HFFc6 (cell line): ENCODE data around the gene OR4D6. TPM values are rescaled to one million over a fixed set of nuclear protein-coding genes. Genes with fewer than 3 reads are reported as not detected.

Experiments used
- DNase-seq: peaks from one replicate; pipeline ENCODE4 v3.0.0-alpha.2; 2018
- H3K27ac Mint-ChIP-seq: 2 replicates; pipeline ENCODE4 v1.8.0; 2020; ENCODE audit warnings: mild to moderate bottlenecking, mixed read lengths
- H3K27me3 Mint-ChIP-seq: 2 replicates; pipeline ENCODE4 v1.8.0; 2021; ENCODE audit warnings: mild to moderate bottlenecking, moderate library complexity, mixed read lengths; ENCODE audit not compliant: insufficient read depth
- H3K36me3 Mint-ChIP-seq: 2 replicates; pipeline ENCODE4 v1.8.0; 2021; ENCODE audit warnings: low read depth, mixed read lengths
- H3K4me1 Mint-ChIP-seq: 2 replicates; pipeline ENCODE4 v1.8.0; 2020; ENCODE audit warnings: low read depth, mixed read lengths
- H3K4me3 Mint-ChIP-seq: 2 replicates; pipeline ENCODE4 v1.8.0; 2020; ENCODE audit warnings: mild to moderate bottlenecking, moderate library complexity, mixed read lengths
- H3K9me3 Mint-ChIP-seq: 2 replicates; pipeline ENCODE4 v1.8.0; 2020; ENCODE audit warnings: mild to moderate bottlenecking, mixed read lengths
- long read RNA-seq: library from polyadenylated mRNA; unstranded; transcript quantifications from one replicate; pipeline ENCODE4 v2.0.0, GENCODE V29; 2019
- total RNA-seq, 6 experiments: library from RNA; stranded (reverse); fragmentation: NEBNext Ultra II Directional; extraction: Animal tissue kit (Norgen Biotek cat#: 25700); gene quantifications; 2 replicates in 1 of 6; 3 replicates in 5 of 6; pipeline ENCODE4 v1.2.3, GENCODE V29; 2021
- TF ChIP-seq, protein P1 (sequence below): fragments of 200-600 bp; sonication (generic); IDR thresholded peaks from 2 replicates; pipeline ENCODE4 v1.5.0; 2021; ENCODE audit warnings: antibody characterized with exemption, mild to moderate bottlenecking

Gene OR4D6
- not detected for total RNA-seq
- long read RNA-seq, result 0 reads

DNA sequence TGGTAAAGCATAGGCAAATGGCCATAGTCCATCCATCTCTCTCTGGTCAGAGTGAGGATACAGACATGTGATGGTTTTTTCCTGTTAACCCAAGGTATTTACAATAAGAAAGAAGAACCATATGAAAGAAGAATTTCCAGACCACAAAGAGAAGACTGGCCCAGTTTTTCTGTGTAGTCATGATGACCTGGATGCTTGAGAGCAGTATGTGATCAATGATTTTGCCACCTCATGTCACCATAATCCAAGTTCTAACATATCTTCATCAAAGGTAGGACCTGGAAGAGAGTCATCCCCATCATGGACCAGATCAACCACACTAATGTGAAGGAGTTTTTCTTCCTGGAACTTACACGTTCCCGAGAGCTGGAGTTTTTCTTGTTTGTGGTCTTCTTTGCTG, at the start of gene OR4D6:
Gene OR4D6 (plus strand): TSS at position 301 of the 400 bp plus-strand sequence. CDS start 0 bp downstream, at position 301.
- Mint-ChIP-seq H3K27me3 (peaks cover 2% of the 10 kb centered on the region; the same call in 1 of the 2 replicates), H3K36me3 (no peaks in the 10 kb centered on the region), H3K4me1 (no peaks in the 10 kb centered on the region), H3K9me3 (no peaks in the 10 kb centered on the region), H3K27ac (no peak within 1 kb of the TSS), H3K4me3 (no peak within 1 kb of the TSS)
- TF ChIP-seq, protein P1, sequence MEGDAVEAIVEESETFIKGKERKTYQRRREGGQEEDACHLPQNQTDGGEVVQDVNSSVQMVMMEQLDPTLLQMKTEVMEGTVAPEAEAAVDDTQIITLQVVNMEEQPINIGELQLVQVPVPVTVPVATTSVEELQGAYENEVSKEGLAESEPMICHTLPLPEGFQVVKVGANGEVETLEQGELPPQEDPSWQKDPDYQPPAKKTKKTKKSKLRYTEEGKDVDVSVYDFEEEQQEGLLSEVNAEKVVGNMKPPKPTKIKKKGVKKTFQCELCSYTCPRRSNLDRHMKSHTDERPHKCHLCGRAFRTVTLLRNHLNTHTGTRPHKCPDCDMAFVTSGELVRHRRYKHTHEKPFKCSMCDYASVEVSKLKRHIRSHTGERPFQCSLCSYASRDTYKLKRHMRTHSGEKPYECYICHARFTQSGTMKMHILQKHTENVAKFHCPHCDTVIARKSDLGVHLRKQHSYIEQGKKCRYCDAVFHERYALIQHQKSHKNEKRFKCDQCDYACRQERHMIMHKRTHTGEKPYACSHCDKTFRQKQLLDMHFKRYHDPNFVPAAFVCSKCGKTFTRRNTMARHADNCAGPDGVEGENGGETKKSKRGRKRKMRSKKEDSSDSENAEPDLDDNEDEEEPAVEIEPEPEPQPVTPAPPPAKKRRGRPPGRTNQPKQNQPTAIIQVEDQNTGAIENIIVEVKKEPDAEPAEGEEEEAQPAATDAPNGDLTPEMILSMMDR, result no peak
- no peak for DNase-seq

DNA sequence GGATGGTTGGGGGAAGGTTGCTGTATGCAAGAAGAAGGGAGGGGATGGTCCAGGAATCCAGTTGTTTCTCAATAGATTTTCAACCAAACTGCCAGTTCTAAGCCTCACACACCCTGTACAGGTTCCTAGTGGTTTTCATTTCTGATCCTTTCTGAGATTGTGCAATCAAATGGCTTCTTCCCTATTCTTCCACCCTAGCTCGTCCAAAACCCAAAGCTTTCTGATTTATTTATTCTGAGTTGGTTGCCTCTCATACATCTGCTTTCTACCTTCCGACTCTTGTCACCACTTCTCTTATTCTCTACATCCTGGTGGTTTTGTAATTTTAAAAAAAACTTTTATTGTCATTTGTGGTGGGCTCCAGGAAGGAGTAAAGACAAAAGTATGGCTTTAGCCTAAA, 43.1 kb upstream of the OR4D6 start:
- peaks cover 14% of the 10 kb centered on the region; the same call in 1 of the 2 replicates for H3K9me3 Mint-ChIP-seq
- no peak overlapping the region for H3K27ac Mint-ChIP-seq
- peaks cover 2% of the 10 kb centered on the region; the same call in 1 of the 2 replicates for H3K27me3 Mint-ChIP-seq
- H3K4me3 Mint-ChIP-seq, result no peak overlapping the region
- no peaks in the 10 kb centered on the region for H3K36me3 Mint-ChIP-seq
- TF ChIP-seq, protein P1, result no peak
- H3K4me1 Mint-ChIP-seq, result no peaks in the 10 kb centered on the region
- DNase-seq, result no peak

DNA sequence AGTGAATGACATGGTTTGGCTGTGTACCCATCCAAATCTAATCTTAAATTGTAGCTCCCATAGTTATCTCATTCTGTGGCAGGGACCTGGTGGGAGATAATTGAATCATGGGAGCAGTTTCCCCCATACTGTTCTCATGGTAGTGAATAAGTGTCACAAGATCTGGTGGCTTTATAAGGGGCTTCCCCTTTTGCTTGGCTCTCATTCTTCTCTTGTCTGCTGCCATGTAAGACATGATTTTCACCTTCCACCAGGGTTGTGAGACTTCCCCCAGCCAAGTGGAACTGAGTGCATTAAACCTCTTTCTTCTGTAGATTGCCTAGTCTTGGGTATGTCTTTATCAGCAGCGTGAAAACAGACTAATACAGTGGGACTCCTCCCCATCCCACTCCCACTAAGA, 41.6 kb upstream of the OR4D6 start:
- no peak overlapping the region for H3K4me3 Mint-ChIP-seq
- no peaks in the 10 kb centered on the region for H3K4me1 Mint-ChIP-seq
- H3K27me3 Mint-ChIP-seq, result peaks cover 5% of the 10 kb centered on the region; the same call in 1 of the 2 replicates
- no peak for DNase-seq
- H3K27ac Mint-ChIP-seq, result no peak overlapping the region
- H3K9me3 Mint-ChIP-seq, result 0 out of 2 replicates have a peak, but pooled peaks cover 4% of the 10 kb centered on the region
- H3K36me3 Mint-ChIP-seq, result no peaks in the 10 kb centered on the region
- TF ChIP-seq, protein P1, result no peak

DNA sequence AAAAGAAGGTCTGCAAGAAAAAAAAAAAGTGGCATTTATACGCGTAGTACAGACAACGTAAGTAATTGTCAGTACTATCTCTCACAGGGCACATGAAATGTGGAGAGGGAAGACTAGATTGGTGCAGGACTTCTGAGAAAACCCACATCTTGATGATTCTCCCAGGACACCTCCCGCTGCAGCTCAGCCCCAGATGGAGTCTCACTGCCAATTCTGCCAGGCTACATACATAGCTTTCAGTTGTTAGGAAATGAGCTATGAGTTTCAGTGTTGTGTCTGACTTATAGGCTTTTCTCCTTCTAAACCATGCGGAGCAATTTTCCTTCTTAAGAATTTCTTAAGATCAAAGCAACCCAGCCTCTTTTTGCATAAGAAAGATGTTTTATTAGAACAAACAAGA, 40.1 kb upstream of the OR4D6 start:
- H3K4me1 Mint-ChIP-seq, result no peaks in the 10 kb centered on the region
- no peak overlapping the region for H3K27ac Mint-ChIP-seq
- peaks cover 5% of the 10 kb centered on the region; the same call in 1 of the 2 replicates for H3K27me3 Mint-ChIP-seq
- DNase-seq, result no peak
- TF ChIP-seq, protein P1, result no peak
- no peaks in the 10 kb centered on the region for H3K9me3 Mint-ChIP-seq
- no peak overlapping the region for H3K4me3 Mint-ChIP-seq
- no peaks in the 10 kb centered on the region for H3K36me3 Mint-ChIP-seq

DNA sequence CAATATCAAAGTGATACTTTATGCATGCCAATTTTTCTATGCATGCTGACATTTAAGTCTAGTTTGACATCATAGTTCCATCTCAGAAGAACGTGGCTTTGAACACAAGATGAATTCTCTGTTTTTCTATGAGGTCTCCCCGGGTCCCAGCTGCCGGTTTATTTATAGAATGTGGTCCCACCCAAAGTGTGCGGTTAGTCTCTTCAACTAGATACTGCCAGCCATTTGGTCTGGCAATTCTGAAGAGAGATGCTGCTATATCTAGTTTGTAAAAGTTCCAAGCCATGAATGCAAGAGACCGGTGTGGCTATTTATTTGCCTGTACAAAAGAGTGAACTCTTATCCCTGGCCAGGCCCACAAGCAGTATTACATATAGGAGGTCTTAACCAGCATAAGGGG, 39.7 kb upstream of the OR4D6 start:
- TF ChIP-seq, protein P1, result no peak
- H3K27me3 Mint-ChIP-seq, result peaks cover 5% of the 10 kb centered on the region; the same call in 1 of the 2 replicates
- H3K27ac Mint-ChIP-seq, result no peak overlapping the region
- H3K4me1 Mint-ChIP-seq, result no peaks in the 10 kb centered on the region
- no peak for DNase-seq
- H3K4me3 Mint-ChIP-seq, result no peak overlapping the region
- no peaks in the 10 kb centered on the region for H3K36me3 Mint-ChIP-seq
- H3K9me3 Mint-ChIP-seq, result no peaks in the 10 kb centered on the region
